ENCODE measurements around the gene CACNA2D4.

- TF ChIP-seq POLR2A (IDR thresholded peaks at IDR 0.05), result no peak
- TF ChIP-seq, protein P1, sequence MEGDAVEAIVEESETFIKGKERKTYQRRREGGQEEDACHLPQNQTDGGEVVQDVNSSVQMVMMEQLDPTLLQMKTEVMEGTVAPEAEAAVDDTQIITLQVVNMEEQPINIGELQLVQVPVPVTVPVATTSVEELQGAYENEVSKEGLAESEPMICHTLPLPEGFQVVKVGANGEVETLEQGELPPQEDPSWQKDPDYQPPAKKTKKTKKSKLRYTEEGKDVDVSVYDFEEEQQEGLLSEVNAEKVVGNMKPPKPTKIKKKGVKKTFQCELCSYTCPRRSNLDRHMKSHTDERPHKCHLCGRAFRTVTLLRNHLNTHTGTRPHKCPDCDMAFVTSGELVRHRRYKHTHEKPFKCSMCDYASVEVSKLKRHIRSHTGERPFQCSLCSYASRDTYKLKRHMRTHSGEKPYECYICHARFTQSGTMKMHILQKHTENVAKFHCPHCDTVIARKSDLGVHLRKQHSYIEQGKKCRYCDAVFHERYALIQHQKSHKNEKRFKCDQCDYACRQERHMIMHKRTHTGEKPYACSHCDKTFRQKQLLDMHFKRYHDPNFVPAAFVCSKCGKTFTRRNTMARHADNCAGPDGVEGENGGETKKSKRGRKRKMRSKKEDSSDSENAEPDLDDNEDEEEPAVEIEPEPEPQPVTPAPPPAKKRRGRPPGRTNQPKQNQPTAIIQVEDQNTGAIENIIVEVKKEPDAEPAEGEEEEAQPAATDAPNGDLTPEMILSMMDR (IDR thresholded peaks at IDR 0.05), result no peak
Measured at GRCh38 chr12:1932264-1932777, 13.9 kb upstream of the CACNA2D4 start.
